Measurements from ENCODE around the gene GAREM1.

DNA sequence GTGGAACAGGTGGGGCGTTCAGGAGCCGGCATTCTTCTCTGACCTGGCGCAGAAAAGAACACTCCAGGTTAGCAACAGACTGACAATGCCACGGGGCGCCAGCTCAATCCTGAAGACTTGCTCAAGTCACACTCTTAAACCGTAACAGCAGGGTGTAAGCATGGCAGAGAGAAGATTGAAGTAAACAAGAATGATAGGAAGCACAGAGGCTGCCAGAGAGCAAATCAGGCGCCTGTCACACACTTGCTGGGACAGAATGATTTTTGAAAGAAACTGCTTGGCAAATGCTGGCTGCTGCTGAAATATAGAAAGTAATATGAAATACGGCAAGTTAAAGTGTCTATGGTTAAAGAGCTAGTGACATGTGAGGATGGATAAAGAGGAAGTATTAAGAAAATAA is 200.3 kb downstream of the GAREM1 start:
- TF ChIP-seq, protein P1, sequence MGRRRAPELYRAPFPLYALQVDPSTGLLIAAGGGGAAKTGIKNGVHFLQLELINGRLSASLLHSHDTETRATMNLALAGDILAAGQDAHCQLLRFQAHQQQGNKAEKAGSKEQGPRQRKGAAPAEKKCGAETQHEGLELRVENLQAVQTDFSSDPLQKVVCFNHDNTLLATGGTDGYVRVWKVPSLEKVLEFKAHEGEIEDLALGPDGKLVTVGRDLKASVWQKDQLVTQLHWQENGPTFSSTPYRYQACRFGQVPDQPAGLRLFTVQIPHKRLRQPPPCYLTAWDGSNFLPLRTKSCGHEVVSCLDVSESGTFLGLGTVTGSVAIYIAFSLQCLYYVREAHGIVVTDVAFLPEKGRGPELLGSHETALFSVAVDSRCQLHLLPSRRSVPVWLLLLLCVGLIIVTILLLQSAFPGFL (CRISPR knock-in tag; IDR thresholded peaks at IDR 0.05; ENCODE audit: borderline replicate concordance): no peak
- TF ChIP-seq, protein P2, sequence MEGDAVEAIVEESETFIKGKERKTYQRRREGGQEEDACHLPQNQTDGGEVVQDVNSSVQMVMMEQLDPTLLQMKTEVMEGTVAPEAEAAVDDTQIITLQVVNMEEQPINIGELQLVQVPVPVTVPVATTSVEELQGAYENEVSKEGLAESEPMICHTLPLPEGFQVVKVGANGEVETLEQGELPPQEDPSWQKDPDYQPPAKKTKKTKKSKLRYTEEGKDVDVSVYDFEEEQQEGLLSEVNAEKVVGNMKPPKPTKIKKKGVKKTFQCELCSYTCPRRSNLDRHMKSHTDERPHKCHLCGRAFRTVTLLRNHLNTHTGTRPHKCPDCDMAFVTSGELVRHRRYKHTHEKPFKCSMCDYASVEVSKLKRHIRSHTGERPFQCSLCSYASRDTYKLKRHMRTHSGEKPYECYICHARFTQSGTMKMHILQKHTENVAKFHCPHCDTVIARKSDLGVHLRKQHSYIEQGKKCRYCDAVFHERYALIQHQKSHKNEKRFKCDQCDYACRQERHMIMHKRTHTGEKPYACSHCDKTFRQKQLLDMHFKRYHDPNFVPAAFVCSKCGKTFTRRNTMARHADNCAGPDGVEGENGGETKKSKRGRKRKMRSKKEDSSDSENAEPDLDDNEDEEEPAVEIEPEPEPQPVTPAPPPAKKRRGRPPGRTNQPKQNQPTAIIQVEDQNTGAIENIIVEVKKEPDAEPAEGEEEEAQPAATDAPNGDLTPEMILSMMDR (IDR thresholded peaks at IDR 0.05): no peak
- TF ChIP-seq NR2C2 (CRISPR knock-in tag; IDR thresholded peaks at IDR 0.05) (no peak), ESRRA (CRISPR knock-in tag; IDR thresholded peaks at IDR 0.05; ENCODE audit: borderline replicate concordance) (no peak)
